ENCODE data around the gene RAPGEF6. TPM values are rescaled to one million over a fixed set of nuclear protein-coding genes. Genes with fewer than 3 reads are reported as not detected.

Gene RAPGEF6
- total RNA-seq, 6 donors from 2014 or later = 16.4 to 49.4 (median 31.6) TPM

GRCh38 chr5:131416729-131417128 lies 218.3 kb downstream of the RAPGEF6 start:
- H3K4me3 ChIP-seq = no peak overlapping the region
- no peak for ATAC-seq (ENCODE audit: low FRiP score in 2 of 2)
- H3K27me3 ChIP-seq = no peaks in the 10 kb centered on the region
- TF ChIP-seq EP300 (IDR thresholded peaks at IDR 0.05) (no peak), POLR2A (IDR thresholded peaks at IDR 0.05) (no peak), POLR2AphosphoS5 (IDR thresholded peaks at IDR 0.05) (no peak), CTCF (IDR thresholded peaks at IDR 0.05) (no peak)
- H3K9me3 ChIP-seq = no peaks in the 10 kb centered on the region
- H3K27ac ChIP-seq = no peak overlapping the region
- H3K4me1 ChIP-seq = no peaks in the 10 kb centered on the region
- DNase-seq = no peak
- WGBS, 2 donors = 54 to 66% methylated on average over 3 of the region's 3 CpGs
- peaks cover 0 to 5% (median 5%) of the 10 kb centered on the region in 4 donors for H3K36me3 ChIP-seq

- H3K27ac ChIP-seq = no peak overlapping the region
- no peak for TF ChIP-seq POLR2A (IDR thresholded peaks at IDR 0.05)
- no peak for TF ChIP-seq POLR2AphosphoS5 (IDR thresholded peaks at IDR 0.05)
- no peak for TF ChIP-seq CTCF (IDR thresholded peaks at IDR 0.05)
- H3K27me3 ChIP-seq = no peaks in the 10 kb centered on the region
- H3K36me3 ChIP-seq = peaks cover 0 to 4% (median 0%) of the 10 kb centered on the region in 4 donors
- H3K9me3 ChIP-seq = no peaks in the 10 kb centered on the region
- 79 to 80% methylated on average over 4 of the region's 4 CpGs for WGBS, 2 donors
- no peak for DNase-seq
- no peak for ATAC-seq (ENCODE audit: low FRiP score in 2 of 2)
- H3K4me1 ChIP-seq = no peaks in the 10 kb centered on the region
- H3K4me3 ChIP-seq = no peak overlapping the region
Measured at GRCh38 chr5:131413605-131414559, 221.1 kb downstream of the RAPGEF6 start.

GRCh38 chr5:131406975-131407638 lies 227.9 kb downstream of the RAPGEF6 start:
- H3K9me3 ChIP-seq = no peaks in the 10 kb centered on the region
- DNase-seq = no peak
- 76 to 94% methylated on average over 6 of the region's 6 CpGs for whole genome bisulfite sequencing, 2 donors

GRCh38 chr5:131406076-131406475 lies 229.0 kb downstream of the RAPGEF6 start:
- Histone ChIP-seq H3K36me3 (peaks cover 0 to 26% (median 8%) of the 10 kb centered on the region in 4 donors), H3K4me1 (no peaks in the 10 kb centered on the region), H3K27ac (no peak overlapping the region), H3K9me3 (no peaks in the 10 kb centered on the region), H3K27me3 (no peaks in the 10 kb centered on the region), H3K4me3 (no peak overlapping the region)
- TF ChIP-seq CTCF (IDR thresholded peaks at IDR 0.05) (no peak), EP300 (IDR thresholded peaks at IDR 0.05) (no peak), POLR2AphosphoS5 (IDR thresholded peaks at IDR 0.05) (no peak), POLR2A (IDR thresholded peaks at IDR 0.05) (no peak)
- ATAC-seq (ENCODE audit: low FRiP score in 2 of 2) = no peak
- no peak for DNase-seq
- 82 to 88% methylated on average over 2 of the region's 2 CpGs for WGBS, 2 donors

More at GRCh38 chr5:131406975-131407638, 227.9 kb downstream of the RAPGEF6 start:
- Histone ChIP-seq H3K36me3 (peaks cover 0 to 26% (median 8%) of the 10 kb centered on the region in 4 donors), H3K27ac (no peak overlapping the region), H3K4me1 (no peaks in the 10 kb centered on the region), H3K27me3 (no peaks in the 10 kb centered on the region), H3K4me3 (no peak overlapping the region)
- ATAC-seq (ENCODE audit: low FRiP score in 2 of 2) = no peak
- TF ChIP-seq CTCF (IDR thresholded peaks at IDR 0.05) (no peak), EP300 (IDR thresholded peaks at IDR 0.05) (no peak), POLR2A (IDR thresholded peaks at IDR 0.05) (no peak), POLR2AphosphoS5 (IDR thresholded peaks at IDR 0.05) (no peak)
